ENCODE measurements around the gene AGO3.
"Not testable (repeated sequence)": the region's sequence is repeated elsewhere in the genome, so short reads cannot be mapped to it uniquely, and the experiment has no call there.

The AGO3 gene

DNA sequence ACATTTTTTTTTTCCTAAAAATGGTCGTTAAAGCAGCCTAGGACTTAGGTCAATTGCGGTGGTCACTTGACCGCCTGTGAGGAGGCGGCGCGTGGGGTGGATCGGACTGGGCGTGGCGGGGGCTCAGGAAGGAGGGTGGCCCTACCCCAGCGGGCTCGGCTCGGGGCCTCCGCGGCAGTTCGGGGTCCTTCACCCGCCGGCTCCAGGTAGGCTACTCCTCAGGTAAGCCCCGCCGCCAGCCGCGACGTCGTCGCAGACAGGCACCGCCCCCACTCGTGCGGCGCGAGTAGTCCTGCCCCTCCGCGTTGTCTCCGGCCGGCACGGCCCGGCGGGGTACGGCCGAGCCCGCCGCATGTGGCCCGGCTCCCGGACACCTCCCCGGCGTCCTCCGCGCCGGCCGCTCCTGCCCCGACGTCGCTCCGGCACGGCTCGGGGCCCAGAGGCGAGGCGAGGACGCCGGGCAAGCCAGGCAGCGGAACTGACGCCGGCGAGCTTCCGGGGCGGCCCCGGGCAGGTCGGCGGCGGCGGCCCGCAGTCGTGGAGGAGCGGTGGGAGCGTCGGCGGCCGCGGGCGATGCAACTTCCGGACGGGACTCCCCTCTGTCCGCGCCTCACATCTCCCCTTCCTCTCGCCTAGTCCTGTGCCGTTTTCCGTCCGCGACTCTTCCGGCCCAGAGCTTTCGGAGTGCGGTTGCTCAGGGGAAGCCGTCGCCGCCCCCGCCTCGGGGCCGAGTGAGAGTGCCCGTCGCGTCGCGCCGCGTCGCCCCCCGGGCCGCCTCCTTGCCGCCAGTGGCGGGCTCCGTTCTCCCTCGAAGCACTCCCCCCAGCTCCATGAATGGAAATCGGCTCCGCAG lies at the start of gene AGO3:
Gene AGO3 (plus strand): TSS at position 513 of the 853 bp plus-strand sequence. CDS start 322 bp downstream, at position 835.
- no peak for TF ChIP-seq ZNF274 (IDR thresholded peaks at IDR 0.05; ENCODE audit: low read depth, low read length)
- peak within 1 kb of the TSS; percentile 100 for H3K4me3 ChIP-seq (ENCODE audit: low read length)

DNA sequence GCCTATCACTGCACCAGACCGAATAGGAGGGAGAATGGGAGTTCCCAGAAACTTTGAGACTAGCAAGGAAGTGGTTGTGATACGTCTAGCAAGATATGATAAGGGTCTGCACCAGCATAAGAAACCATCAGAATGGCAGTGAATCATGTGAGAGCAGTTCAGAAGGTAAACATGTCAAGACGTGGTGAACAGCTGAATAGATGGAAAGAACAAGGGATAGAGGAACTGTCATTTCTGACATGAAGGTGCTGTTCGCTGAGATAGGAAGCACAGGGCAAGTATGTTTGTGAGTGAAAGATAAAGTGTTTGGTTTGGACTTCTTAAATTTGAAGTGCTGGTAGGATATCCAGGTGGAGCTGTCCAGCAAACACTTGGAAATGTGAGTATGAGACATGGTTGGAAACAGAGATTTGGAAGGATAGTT lies 49.0 kb upstream of the AGO3 start:
- H3K4me3 ChIP-seq (ENCODE audit: low read length): no peak overlapping the region
- no peak for TF ChIP-seq ZNF274 (IDR thresholded peaks at IDR 0.05; ENCODE audit: low read depth, low read length)

DNA sequence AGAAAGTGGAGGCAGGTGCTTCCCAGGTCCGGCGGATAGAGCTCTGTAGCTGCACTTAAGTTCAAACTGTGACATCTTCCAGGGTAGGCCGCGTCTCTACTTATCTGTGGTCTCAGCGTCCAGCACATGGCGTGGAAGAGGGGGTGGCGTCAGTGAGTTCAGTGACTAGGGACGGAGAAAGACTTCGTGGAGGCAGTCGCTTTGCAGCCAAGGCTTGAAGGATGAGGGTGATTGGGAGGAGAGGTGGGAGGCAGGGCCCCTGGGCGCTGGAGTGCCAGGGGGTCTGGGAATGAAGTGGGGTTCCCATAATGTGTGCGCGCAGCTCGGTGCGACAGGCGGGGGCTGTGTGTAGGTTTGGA lies 48.3 kb upstream of the AGO3 start:
- no peak for TF ChIP-seq ZNF274 (IDR thresholded peaks at IDR 0.05; ENCODE audit: low read depth, low read length)
- H3K4me3 ChIP-seq (ENCODE audit: low read length): no peak overlapping the region

GRCh38 chr1:35882945-35883634 lies 47.8 kb upstream of the AGO3 start, which contains the start of gene AGO1:
TSS of gene AGO1 (plus strand) at chr1:35883209. CDS start at chr1:35883422, 213 bp downstream.
- no peak for TF ChIP-seq ZNF274 (IDR thresholded peaks at IDR 0.05; ENCODE audit: low read depth, low read length)
- H3K4me3 ChIP-seq (ENCODE audit: low read length): peak within 1 kb of the TSS; percentile 89

DNA sequence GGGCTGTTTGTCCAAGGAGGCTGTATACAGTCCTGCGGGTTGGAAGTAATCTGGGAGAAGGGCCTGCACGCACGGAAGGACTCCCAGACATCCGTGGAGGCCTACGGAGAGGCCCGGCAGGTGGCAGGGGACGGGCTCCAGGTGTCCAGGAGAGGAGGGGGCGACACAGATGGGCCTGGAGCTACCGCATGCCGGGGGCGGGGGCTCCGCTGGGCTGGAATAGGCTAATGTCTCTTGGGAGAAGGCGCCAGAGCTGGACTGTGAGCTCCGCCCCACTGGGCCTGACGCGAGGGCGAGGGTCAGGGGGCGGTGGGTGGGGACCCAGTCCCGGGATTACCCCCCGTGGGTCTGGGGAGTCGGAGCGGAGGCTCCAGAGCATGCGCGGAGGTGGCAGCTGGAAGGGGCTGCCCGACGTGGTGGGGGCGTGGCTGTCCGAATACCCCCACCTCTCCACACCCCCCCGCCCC lies 47.2 kb upstream of the AGO3 start:
- peak overlapping the region; percentile 89 for H3K4me3 ChIP-seq (ENCODE audit: low read length)
- no peak for TF ChIP-seq ZNF274 (IDR thresholded peaks at IDR 0.05; ENCODE audit: low read depth, low read length)

DNA sequence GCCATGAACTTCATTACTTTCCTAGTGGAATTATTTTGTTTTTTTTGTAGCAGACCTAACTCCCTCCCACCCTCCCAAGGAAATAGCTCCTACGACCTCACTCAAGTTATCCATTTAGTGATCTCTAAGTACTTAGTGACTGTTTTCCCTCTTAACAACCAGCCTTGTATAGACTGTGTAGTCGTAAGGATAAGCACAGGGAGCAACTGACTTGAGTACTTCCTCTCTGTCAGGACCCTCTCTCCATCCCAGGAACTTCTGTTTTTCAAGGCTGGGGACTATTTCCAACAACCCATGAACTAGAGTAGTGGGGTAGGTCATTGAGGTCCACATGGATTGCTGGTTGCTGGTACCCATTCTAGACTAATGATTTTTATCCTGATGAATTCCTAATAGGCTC lies 46.0 kb upstream of the AGO3 start:
- no peak overlapping the region for H3K4me3 ChIP-seq (ENCODE audit: low read length)
- no peak for TF ChIP-seq ZNF274 (IDR thresholded peaks at IDR 0.05; ENCODE audit: low read depth, low read length)

DNA sequence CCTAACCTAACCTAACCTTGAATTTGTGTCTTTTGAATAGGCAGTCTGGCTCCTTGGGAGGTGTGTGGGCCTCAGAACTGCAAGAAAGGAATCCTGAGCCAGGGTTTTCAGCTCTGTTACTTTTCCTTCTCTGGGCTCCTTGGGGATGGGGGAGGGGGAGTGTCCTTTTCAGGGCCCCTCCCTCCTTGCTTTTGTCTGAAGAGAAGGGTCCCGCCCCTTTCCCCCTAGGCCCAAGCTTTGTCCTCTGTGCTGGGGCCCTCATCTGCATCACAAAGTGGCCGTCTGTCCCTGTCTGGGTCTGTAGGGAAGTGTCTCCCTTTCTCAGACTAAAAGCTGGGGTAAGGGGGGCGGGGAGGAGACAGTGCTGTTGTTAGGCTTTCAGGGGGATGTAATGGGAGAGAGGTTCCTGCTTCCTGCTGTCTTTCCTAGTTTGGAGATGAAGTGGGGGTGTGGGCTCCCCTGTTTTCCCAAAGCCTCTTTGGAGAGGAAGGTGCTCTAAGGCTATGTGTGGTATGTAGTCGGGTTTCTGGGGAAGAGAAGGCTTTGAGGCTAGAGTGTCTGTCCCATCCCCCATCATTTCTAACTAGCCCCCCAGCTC lies 44.8 kb upstream of the AGO3 start:
- TF ChIP-seq ZNF274 (IDR thresholded peaks at IDR 0.05; ENCODE audit: low read depth, low read length): no peak

DNA sequence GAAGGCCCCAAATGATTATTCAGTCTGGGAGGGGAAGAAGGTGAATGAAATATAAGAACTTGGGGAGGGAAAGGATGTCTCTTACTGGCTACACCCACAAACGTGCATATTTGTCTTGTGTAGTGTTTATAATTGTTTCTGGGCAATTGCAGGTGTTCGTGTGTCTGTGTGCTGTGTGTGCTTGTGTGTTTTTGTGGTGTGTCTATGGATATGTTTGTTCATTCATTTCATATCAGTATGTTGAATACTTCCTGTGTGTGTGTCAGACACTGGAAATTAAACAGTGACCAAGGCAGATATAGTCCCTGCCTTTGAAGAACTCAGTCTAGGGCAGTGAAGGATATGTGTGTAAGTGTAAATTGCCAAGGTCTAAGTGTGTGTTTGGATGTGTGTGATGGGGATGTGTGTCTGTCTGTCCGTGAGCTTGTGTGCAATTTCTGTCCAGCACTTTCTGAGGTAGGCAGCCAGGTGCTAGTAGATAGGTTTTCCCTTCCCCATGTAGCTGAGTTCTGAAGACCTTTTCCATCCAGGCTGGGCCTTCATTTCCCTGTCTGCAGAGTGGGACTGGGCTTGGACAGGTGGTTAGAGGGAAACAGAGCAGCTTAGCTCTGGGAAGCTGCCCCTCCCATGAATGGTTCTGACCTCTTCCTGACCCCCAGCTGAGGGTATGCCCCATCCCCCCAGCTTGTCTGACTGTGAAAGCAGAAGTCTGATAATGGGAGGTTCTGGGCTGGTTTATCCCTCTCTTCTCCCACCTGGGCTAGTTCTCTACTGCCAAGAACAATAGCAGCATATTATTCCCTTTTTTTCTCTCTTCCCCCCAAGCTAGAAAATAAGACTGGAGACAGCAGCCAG lies 44.1 kb upstream of the AGO3 start:
- H3K4me3 ChIP-seq (ENCODE audit: low read length): no peak overlapping the region

More for the DNA sequence above, 44.8 kb upstream of the AGO3 start:
- H3K4me3 ChIP-seq (ENCODE audit: low read length): no peak overlapping the region

GRCh38 chr1:35887508-35887907 lies 43.4 kb upstream of the AGO3 start:
- H3K4me3 ChIP-seq (ENCODE audit: low read length): no peak overlapping the region
- TF ChIP-seq ZNF274 (IDR thresholded peaks at IDR 0.05; ENCODE audit: low read depth, low read length): no peak

More for the DNA sequence above, 44.1 kb upstream of the AGO3 start:
- TF ChIP-seq ZNF274 (IDR thresholded peaks at IDR 0.05; ENCODE audit: low read depth, low read length): no peak

DNA sequence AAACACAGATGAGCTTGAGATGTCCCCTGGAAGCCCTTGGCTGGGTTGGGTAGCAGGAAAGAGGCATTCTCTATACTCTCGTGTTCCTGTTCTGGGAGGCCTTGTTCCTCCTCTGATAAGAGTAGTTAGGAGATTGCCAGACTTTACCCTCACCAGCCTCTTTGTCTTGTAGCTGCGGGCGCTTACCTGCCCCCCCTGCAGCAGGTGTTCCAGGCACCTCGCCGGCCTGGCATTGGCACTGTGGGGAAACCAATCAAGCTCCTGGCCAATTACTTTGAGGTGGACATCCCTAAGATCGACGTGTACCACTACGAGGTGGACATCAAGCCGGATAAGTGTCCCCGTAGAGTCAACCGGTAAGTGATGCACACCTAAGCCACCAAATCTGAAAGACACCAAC lies 42.6 kb upstream of the AGO3 start:
- no peak for TF ChIP-seq ZNF274 (IDR thresholded peaks at IDR 0.05; ENCODE audit: low read depth, low read length)
- H3K4me3 ChIP-seq (ENCODE audit: low read length): no peak overlapping the region

- H3K4me3 ChIP-seq (ENCODE audit: low read length): not testable (repeated sequence)
Observed at GRCh38 chr1:35888981-35889380, 41.9 kb upstream of the AGO3 start.

- TF ChIP-seq ZNF274 (IDR thresholded peaks at IDR 0.05; ENCODE audit: low read depth, low read length): no peak
- no peak overlapping the region for H3K4me3 ChIP-seq (ENCODE audit: low read length)
Observed at GRCh38 chr1:35893051-35893879, 37.6 kb upstream of the AGO3 start.

DNA sequence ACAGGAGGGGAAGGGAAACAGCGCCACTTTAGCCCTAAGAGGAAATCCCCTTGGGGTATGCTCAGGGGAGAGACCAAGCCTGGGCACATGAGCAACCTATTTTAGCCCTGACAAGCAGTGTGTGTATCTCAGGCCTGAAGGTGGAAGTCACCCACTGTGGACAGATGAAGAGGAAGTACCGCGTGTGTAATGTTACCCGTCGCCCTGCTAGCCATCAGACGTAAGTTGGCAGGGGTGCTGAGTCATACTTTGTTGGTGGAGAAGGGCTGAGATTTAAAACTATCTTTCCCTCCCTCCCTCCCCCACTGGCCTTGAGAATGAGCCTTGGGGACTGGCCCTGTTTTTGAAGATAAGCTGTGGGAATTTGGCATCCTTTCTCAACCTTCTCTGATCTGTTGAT lies 36.7 kb upstream of the AGO3 start:
- H3K4me3 ChIP-seq (ENCODE audit: low read length): no peak overlapping the region
- TF ChIP-seq ZNF274 (IDR thresholded peaks at IDR 0.05; ENCODE audit: low read depth, low read length): no peak

Data from GM08714 (cell line).